K562 (cell line): ENCODE results near the gene RBM4B.

Source experiments
- CTCF ChIP-seq, 3 experiments: IDR thresholded peaks in 2 of 3; conservative IDR thresholded peaks in 1 of 3; 2 replicates each; pipeline ENCODE4 v1.5.1; 2011 to 2012; ENCODE audit warnings: low read length in 3 of 3, mild to moderate bottlenecking in 3 of 3, control low read depth in 2 of 3, improper control_type of control experiment in 1 of 3, inconsistent platforms in 1 of 3, low read depth in 1 of 3, mixed read lengths in 1 of 3, moderate library complexity in 1 of 3; ENCODE audit not compliant: insufficient read depth in 2 of 3
- FOXA1 ChIP-seq: fragments of 450-650 bp; IDR thresholded peaks from 2 replicates; pipeline ENCODE4 v1.6.1; 2016; ENCODE audit warnings: mild to moderate bottlenecking, borderline replicate concordance
- GATAD2A ChIP-seq: fragments of 450-650 bp; IDR thresholded peaks from 2 replicates; pipeline ENCODE4 v1.6.1; 2017
- JUN ChIP-seq, 2 experiments: sonication (generic) in 1 of 2; formaldehyde crosslinking in 1 of 2; IDR thresholded peaks; 2 replicates each; pipeline versions ENCODE4 v1.6.1 to v1.8.0; 2012 to 2022; ENCODE audit warnings: borderline replicate concordance in 2 of 2, mild to moderate bottlenecking in 2 of 2, improper control_type of control experiment in 1 of 2, low read depth in 1 of 2, low read length in 1 of 2, missing genetic modification reagents in 1 of 2
- JUND ChIP-seq, 2 experiments: IDR thresholded peaks; 2 replicates in 1 of 2; 3 replicates in 1 of 2; pipeline ENCODE4 v1.6.1; 2011; ENCODE audit warnings: borderline replicate concordance in 2 of 2, low read depth in 2 of 2, low read length in 2 of 2, improper control_type of control experiment in 1 of 2, missing biosample characterization in 1 of 2, missing genetic modification characterization in 1 of 2, missing genetic modification reagents in 1 of 2
- NR2F6 ChIP-seq: fragments of 450-650 bp; formaldehyde crosslinking; IDR thresholded peaks from 2 replicates; pipeline ENCODE4 v1.4.0; 2020; ENCODE audit warnings: mild to moderate bottlenecking
- SP1 ChIP-seq: sonication (generic); formaldehyde crosslinking; IDR thresholded peaks from 2 replicates; pipeline ENCODE4 v1.8.1; 2022; ENCODE audit warnings: mild to moderate bottlenecking, missing genetic modification reagents
- USF1 ChIP-seq: sonication (generic); formaldehyde crosslinking; IDR thresholded peaks from 2 replicates; pipeline ENCODE4 v1.9.0; 2022; ENCODE audit warnings: mild to moderate bottlenecking, missing genetic modification reagents
- YY1 ChIP-seq, 3 experiments: IDR thresholded peaks; 2 replicates each; pipeline ENCODE4 v1.6.1; 2011; ENCODE audit warnings: low read length in 2 of 3, mild to moderate bottlenecking in 2 of 3, moderate library complexity in 2 of 3, borderline replicate concordance in 1 of 3, control low read depth in 1 of 3, low read depth in 1 of 3; ENCODE audit not compliant: insufficient read depth in 3 of 3, insufficient replicate concordance in 2 of 3, control insufficient read depth in 1 of 3, insufficient read length in 1 of 3; ENCODE audit errors: extremely low read depth in 1 of 3
- ZBTB1 ChIP-seq: sonication (generic); formaldehyde crosslinking; IDR thresholded peaks from 2 replicates; pipeline ENCODE4 v1.8.1; 2023; ENCODE audit warnings: missing genetic modification reagents, low read depth, mild to moderate bottlenecking, borderline replicate concordance
- ZNF212 ChIP-seq: fragments of 450-650 bp; formaldehyde crosslinking; IDR thresholded peaks from 2 replicates; pipeline ENCODE4 v1.4.0; 2020; ENCODE audit warnings: mild to moderate bottlenecking
- TF ChIP-seq, protein P1 (sequence below): sonication (generic); formaldehyde crosslinking; IDR thresholded peaks from 2 replicates; pipeline ENCODE4 v1.8.0; 2023; ENCODE audit warnings: mild to moderate bottlenecking, missing genetic modification reagents
- TF ChIP-seq, protein P2 (sequence below): sonication (generic); formaldehyde crosslinking; IDR thresholded peaks from 2 replicates; pipeline ENCODE4 v1.8.1; 2023; ENCODE audit warnings: mild to moderate bottlenecking, missing genetic modification reagents
- TF ChIP-seq, protein P3 (sequence below): sonication (generic); formaldehyde crosslinking; IDR thresholded peaks from 2 replicates; pipeline ENCODE4 v1.8.0; 2022; ENCODE audit warnings: missing genetic modification reagents, mild to moderate bottlenecking, borderline replicate concordance

DNA sequence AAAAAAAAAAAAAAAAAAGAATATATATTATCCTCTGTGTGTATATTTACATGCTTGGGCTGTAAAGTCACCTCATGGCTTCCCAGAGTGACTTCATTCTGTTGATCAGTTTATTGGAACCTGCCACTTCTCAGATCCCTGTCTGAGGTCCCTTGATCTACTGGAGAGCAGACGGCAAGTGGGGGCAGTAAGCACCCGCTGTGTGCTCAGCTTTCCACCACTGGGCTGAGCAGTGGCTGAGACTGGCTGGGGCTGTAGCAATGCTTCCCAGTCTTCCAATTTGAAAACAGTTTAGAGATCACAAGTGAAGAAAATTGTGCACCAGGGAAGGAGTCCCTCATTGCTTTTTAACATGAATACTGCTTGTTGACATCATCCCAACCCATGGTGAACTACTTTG, 6.9 kb upstream of the RBM4B start:
- TF ChIP-seq, protein P1, sequence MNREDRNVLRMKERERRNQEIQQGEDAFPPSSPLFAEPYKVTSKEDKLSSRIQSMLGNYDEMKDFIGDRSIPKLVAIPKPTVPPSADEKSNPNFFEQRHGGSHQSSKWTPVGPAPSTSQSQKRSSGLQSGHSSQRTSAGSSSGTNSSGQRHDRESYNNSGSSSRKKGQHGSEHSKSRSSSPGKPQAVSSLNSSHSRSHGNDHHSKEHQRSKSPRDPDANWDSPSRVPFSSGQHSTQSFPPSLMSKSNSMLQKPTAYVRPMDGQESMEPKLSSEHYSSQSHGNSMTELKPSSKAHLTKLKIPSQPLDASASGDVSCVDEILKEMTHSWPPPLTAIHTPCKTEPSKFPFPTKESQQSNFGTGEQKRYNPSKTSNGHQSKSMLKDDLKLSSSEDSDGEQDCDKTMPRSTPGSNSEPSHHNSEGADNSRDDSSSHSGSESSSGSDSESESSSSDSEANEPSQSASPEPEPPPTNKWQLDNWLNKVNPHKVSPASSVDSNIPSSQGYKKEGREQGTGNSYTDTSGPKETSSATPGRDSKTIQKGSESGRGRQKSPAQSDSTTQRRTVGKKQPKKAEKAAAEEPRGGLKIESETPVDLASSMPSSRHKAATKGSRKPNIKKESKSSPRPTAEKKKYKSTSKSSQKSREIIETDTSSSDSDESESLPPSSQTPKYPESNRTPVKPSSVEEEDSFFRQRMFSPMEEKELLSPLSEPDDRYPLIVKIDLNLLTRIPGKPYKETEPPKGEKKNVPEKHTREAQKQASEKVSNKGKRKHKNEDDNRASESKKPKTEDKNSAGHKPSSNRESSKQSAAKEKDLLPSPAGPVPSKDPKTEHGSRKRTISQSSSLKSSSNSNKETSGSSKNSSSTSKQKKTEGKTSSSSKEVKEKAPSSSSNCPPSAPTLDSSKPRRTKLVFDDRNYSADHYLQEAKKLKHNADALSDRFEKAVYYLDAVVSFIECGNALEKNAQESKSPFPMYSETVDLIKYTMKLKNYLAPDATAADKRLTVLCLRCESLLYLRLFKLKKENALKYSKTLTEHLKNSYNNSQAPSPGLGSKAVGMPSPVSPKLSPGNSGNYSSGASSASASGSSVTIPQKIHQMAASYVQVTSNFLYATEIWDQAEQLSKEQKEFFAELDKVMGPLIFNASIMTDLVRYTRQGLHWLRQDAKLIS (CRISPR knock-in tag) = no peak
- TF ChIP-seq, protein P2, sequence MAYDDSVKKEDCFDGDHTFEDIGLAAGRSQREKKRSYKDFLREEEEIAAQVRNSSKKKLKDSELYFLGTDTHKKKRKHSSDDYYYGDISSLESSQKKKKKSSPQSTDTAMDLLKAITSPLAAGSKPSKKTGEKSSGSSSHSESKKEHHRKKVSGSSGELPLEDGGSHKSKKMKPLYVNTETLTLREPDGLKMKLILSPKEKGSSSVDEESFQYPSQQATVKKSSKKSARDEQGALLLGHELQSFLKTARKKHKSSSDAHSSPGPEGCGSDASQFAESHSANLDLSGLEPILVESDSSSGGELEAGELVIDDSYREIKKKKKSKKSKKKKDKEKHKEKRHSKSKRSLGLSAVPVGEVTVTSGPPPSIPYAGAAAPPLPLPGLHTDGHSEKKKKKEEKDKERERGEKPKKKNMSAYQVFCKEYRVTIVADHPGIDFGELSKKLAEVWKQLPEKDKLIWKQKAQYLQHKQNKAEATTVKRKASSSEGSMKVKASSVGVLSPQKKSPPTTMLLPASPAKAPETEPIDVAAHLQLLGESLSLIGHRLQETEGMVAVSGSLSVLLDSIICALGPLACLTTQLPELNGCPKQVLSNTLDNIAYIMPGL (CRISPR knock-in tag) = no peak
- TF ChIP-seq, protein P3, sequence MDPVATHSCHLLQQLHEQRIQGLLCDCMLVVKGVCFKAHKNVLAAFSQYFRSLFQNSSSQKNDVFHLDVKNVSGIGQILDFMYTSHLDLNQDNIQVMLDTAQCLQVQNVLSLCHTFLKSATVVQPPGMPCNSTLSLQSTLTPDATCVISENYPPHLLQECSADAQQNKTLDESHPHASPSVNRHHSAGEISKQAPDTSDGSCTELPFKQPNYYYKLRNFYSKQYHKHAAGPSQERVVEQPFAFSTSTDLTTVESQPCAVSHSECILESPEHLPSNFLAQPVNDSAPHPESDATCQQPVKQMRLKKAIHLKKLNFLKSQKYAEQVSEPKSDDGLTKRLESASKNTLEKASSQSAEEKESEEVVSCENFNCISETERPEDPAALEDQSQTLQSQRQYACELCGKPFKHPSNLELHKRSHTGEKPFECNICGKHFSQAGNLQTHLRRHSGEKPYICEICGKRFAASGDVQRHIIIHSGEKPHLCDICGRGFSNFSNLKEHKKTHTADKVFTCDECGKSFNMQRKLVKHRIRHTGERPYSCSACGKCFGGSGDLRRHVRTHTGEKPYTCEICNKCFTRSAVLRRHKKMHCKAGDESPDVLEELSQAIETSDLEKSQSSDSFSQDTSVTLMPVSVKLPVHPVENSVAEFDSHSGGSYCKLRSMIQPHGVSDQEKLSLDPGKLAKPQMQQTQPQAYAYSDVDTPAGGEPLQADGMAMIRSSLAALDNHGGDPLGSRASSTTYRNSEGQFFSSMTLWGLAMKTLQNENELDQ (CRISPR knock-in tag) = no peak
- TF ChIP-seq USF1 (CRISPR knock-in tag) (no peak), GATAD2A (no peak), ZNF212 (no peak), FOXA1 (no peak), YY1 (IDR thresholded peaks at IDR 0.05; ENCODE audit: borderline replicate concordance in 1 of 3, control insufficient read depth in 1 of 3, extremely low read depth in 1 of 3, insufficient read depth in 3 of 3, insufficient read length in 1 of 3, insufficient replicate concordance in 2 of 3, low read depth in 1 of 3, low read length in 2 of 3) (no peak), CTCF (IDR thresholded peaks at IDR 0.05 in 2 of 3, conservative IDR thresholded peaks at IDR 0.05 in 1 of 3; ENCODE audit: insufficient read depth in 2 of 3, low read depth in 1 of 3, low read length in 3 of 3) (no peak), ZBTB1 (CRISPR knock-in tag) (no peak), NR2F6 (CRISPR knock-in tag) (no peak), JUN (IDR thresholded peaks at IDR 0.05; ENCODE audit: borderline replicate concordance, low read depth, low read length) (no peak), JUN (CRISPR knock-in tag; IDR thresholded peaks at IDR 0.05; ENCODE audit: borderline replicate concordance) (no peak), SP1 (CRISPR knock-in tag) (no peak), JUND (IDR thresholded peaks at IDR 0.05; ENCODE audit: borderline replicate concordance, low read depth, low read length) (no peak), JUND (tag; IDR thresholded peaks at IDR 0.05; ENCODE audit: borderline replicate concordance, low read depth, low read length) (no peak)
